Muscle of arm (tissue), 14 donors: Measurements from ENCODE around the gene FCER1A. TPM values are rescaled to one million over a fixed set of nuclear protein-coding genes. Genes with fewer than 3 reads are reported as not detected.

Source experiments
- DNase-seq: peaks from one replicate; pipeline ENCODE4 v3.0.0-alpha.2; 2013
- long read RNA-seq, 11 donors: transcript quantifications; one replicate each; lab custom pipeline, GENCODE V29; 2026
- polyA plus RNA-seq, 12 donors: library from polyadenylated mRNA; unstranded; fragments of 120-200 nt; gene quantifications; one replicate each; pipeline ENCODE4 v1.2.1, GENCODE V29; 2013; ENCODE audit not compliant: insufficient read length in 12 of 12

FCER1A gene
- polyA plus RNA-seq, result 1 to 10 TPM in 2 of 12 donors, under 1 TPM in 7, not detected in 3; 0.20 to 3.1 (median 0.50) TPM
- long read RNA-seq, donor 1, result 0 reads
- long read RNA-seq, donor 2, result 0 reads
- long read RNA-seq, donor 3, result 0 reads
- long read RNA-seq, donor 4, result 0 reads
- long read RNA-seq, donor 5, result 0 reads
- long read RNA-seq, donor 6, result 0 reads
- long read RNA-seq, donor 7, result 0 reads
- long read RNA-seq, donor 8, result 0 reads
- long read RNA-seq, donor 9, result 0 reads
- long read RNA-seq, donor 10, result 0 reads
- long read RNA-seq, donor 11, result 0 reads

- DNase-seq, result no peak
These were observed at the start of gene FCER1A for GRCh38 chr1:159302095-159302494. TSS of gene FCER1A (plus strand) at chr1:159302336. CDS start at chr1:159302365, 29 bp downstream.

GRCh38 chr1:159261311-159261710 is 40.8 kb upstream of the FCER1A start:
- no peak for DNase-seq

GRCh38 chr1:159261721-159262494 is 40.2 kb upstream of the FCER1A start:
- no peak for DNase-seq

- no peak for DNase-seq
These were observed 35.3 kb upstream of the FCER1A start for GRCh38 chr1:159266832-159267231.

- no peak for DNase-seq
These were observed 27.5 kb upstream of the FCER1A start for GRCh38 chr1:159274631-159275030.

- DNase-seq, result no peak
These were observed 26.2 kb upstream of the FCER1A start for GRCh38 chr1:159275891-159276290.

GRCh38 chr1:159279773-159280172 is 22.4 kb upstream of the FCER1A start:
- no peak for DNase-seq

GRCh38 chr1:159282118-159282517 is 20.0 kb upstream of the FCER1A start:
- no peak for DNase-seq

GRCh38 chr1:159289060-159289459 is 13.1 kb upstream of the FCER1A start:
- no peak for DNase-seq

- no peak for DNase-seq
These were observed 10.7 kb upstream of the FCER1A start for GRCh38 chr1:159291424-159291823.

GRCh38 chr1:159296706-159297375 is 5.3 kb upstream of the FCER1A start:
- no peak for DNase-seq

GRCh38 chr1:159300146-159300545 is 2.0 kb upstream of the FCER1A start:
- no peak for DNase-seq

- DNase-seq, result no peak
These were observed 5.3 kb downstream of the FCER1A start for GRCh38 chr1:159307346-159308020.

GRCh38 chr1:159311679-159312078 is 9.5 kb downstream of the FCER1A start:
- no peak for DNase-seq

GRCh38 chr1:159315381-159315780 is 13.2 kb downstream of the FCER1A start:
- no peak for DNase-seq

GRCh38 chr1:159318784-159319551 is 16.8 kb downstream of the FCER1A start:
- DNase-seq, result no peak

GRCh38 chr1:159334797-159335196 is 32.7 kb downstream of the FCER1A start:
- DNase-seq, result no peak

- no peak for DNase-seq
These were observed 35.9 kb downstream of the FCER1A start for GRCh38 chr1:159338018-159338417.

- no peak for DNase-seq
These were observed 37.4 kb downstream of the FCER1A start for GRCh38 chr1:159339536-159339935.

- DNase-seq, result no peak
These were observed 39.6 kb downstream of the FCER1A start for GRCh38 chr1:159341736-159342135.

GRCh38 chr1:159342761-159343425 is 40.8 kb downstream of the FCER1A start:
- DNase-seq, result no peak
